A549 (cell line): ENCODE measurements around the gene PMS1. TPM values are rescaled to one million over a fixed set of nuclear protein-coding genes. Genes with fewer than 3 reads are reported as not detected.

Source experiments
- ATAC-seq, 2 experiments: fragments of 200-7000 bp in 1 of 2; fragments of >200 bp in 1 of 2; cut with Nextera tagmentation in 1 of 2; cut with Tn5 transposase in 1 of 2; 3 replicates each; pipeline versions ENCODE4 v1.8.0 to v1.9.1; 2018 to 2020; ENCODE audit warnings: mild to moderate bottlenecking in 1 of 2, moderate library complexity in 1 of 2
- CTCF ChIA-PET: fragments of 300-600 bp; sonication (Branson Sonifier 250); formaldehyde crosslinking; extraction: SDS; loops from one replicate; lab custom pipeline; 2021; ENCODE audit warnings: antibody characterized with exemption, inconsistent platforms; lab: Yijun Ruan, JAX
- POLR2A ChIA-PET: fragments of 350-600 bp; formaldehyde crosslinking; extraction: SDS; loops from one replicate; lab custom pipeline; 2021; ENCODE audit warnings: antibody characterized with exemption, inconsistent platforms; lab: Yijun Ruan, JAX
- DNase-seq, 2 experiments: peaks; one replicate each; pipeline versions ENCODE4 v3.0.0 to v3.0.0-alpha.2; 2011 to 2016; ENCODE audit warnings: low read depth in 1 of 2, low spot score in 1 of 2
- FAIRE-seq: peaks from 2 replicates; lab custom pipeline; 2011; peaks lifted over from hg19 to GRCh38; lab: Jason Lieb, UNC
- H3K27ac ChIP-seq, 2 experiments: fragments of >200 bp; sonication (Bioruptor Twin); formaldehyde crosslinking; 3 replicates each; pipeline ENCODE4 v1.5.1; 2016 to 2017
- H3K4me1 ChIP-seq: fragments of >200 bp; sonication (Bioruptor Twin); formaldehyde crosslinking; 3 replicates; pipeline ENCODE4 v1.6.1; 2016
- H3K4me2 ChIP-seq: fragments of >200 bp; sonication (Bioruptor Twin); formaldehyde crosslinking; 3 replicates; pipeline ENCODE4 v1.6.1; 2016
- H3K4me3 ChIP-seq: fragments of >200 bp; sonication (Bioruptor Twin); formaldehyde crosslinking; 3 replicates; pipeline ENCODE4 v1.5.1; 2016
- H3K9me3 ChIP-seq: fragments of >200 bp; sonication (Bioruptor Twin); formaldehyde crosslinking; 3 replicates; pipeline ENCODE4 v1.6.1; 2016
- BCL3 ChIP-seq: fragments of >200 bp; sonication (Bioruptor Twin); formaldehyde crosslinking; IDR thresholded peaks from 3 replicates; pipeline ENCODE4 v1.6.1; 2016
- BHLHE40 ChIP-seq: IDR thresholded peaks from 2 replicates; pipeline ENCODE4 v1.6.1; 2012; ENCODE audit warnings: low read depth, low read length, inconsistent platforms
- CBX2 ChIP-seq: fragments of 200-600 bp; sonication (generic); IDR thresholded peaks from 2 replicates; pipeline ENCODE4 v1.6.1; 2016; ENCODE audit warnings: low read depth, mild to moderate bottlenecking, borderline replicate concordance
- CHD4 ChIP-seq: fragments of 200-600 bp; sonication (generic); IDR thresholded peaks from 2 replicates; pipeline ENCODE4 v1.6.1; 2016; ENCODE audit warnings: antibody characterized with exemption, mild to moderate bottlenecking, borderline replicate concordance
- EHMT2 ChIP-seq: fragments of 200-600 bp; sonication (generic); IDR thresholded peaks from 2 replicates; pipeline ENCODE4 v1.6.1; 2016; ENCODE audit warnings: antibody characterized with exemption, low read depth, mild to moderate bottlenecking, moderate library complexity
- FOSB ChIP-seq: fragments of 250-450 bp; sonication (Bioruptor Pico); IDR thresholded peaks from 2 replicates; pipeline ENCODE4 v1.5.0; 2020; ENCODE audit warnings: mild to moderate bottlenecking, moderate library complexity
- HES2 ChIP-seq: fragments of >200 bp; sonication (Bioruptor Twin); formaldehyde crosslinking; IDR thresholded peaks from 2 replicates; pipeline ENCODE4 v1.6.1; 2016
- HOXB5 ChIP-seq: fragments of 250-450 bp; sonication (Bioruptor Pico); IDR thresholded peaks from 2 replicates; pipeline ENCODE4 v1.5.0; 2020; ENCODE audit warnings: mild to moderate bottlenecking, moderate library complexity
- NFE2L2 ChIP-seq: fragments of 150-350 bp; conservative IDR thresholded peaks from 2 replicates; pipeline ENCODE4 v1.6.1; 2014; ENCODE audit warnings: low read length
- POLR2A ChIP-seq: IDR thresholded peaks from 2 replicates; pipeline ENCODE4 v1.6.1; 2012; ENCODE audit warnings: mild to moderate bottlenecking, low read length
- RAD21 ChIP-seq, 2 experiments: fragments of >200 bp in 1 of 2; sonication (Bioruptor Twin) in 1 of 2; formaldehyde crosslinking in 1 of 2; IDR thresholded peaks in 1 of 2; conservative IDR thresholded peaks in 1 of 2; 2 replicates in 1 of 2; 3 replicates in 1 of 2; pipeline ENCODE4 v1.6.1; 2012 to 2018; ENCODE audit warnings: inconsistent platforms in 1 of 2
- RCOR1 ChIP-seq: fragments of 150-350 bp; IDR thresholded peaks from 2 replicates; pipeline ENCODE4 v1.6.1; 2014; ENCODE audit warnings: antibody characterized with exemption, low read length, low read depth
- RNF2 ChIP-seq: fragments of 200-600 bp; sonication (generic); IDR thresholded peaks from 2 replicates; pipeline ENCODE4 v1.6.1; 2016; ENCODE audit warnings: low read depth, mild to moderate bottlenecking, antibody characterized with exemption, moderate library complexity, borderline replicate concordance
- SMC3 ChIP-seq: fragments of >200 bp; sonication (Bioruptor Twin); formaldehyde crosslinking; IDR thresholded peaks from 3 replicates; pipeline ENCODE4 v1.6.1; 2018; ENCODE audit warnings: inconsistent platforms
- SREBF2 ChIP-seq: fragments of 450-650 bp; IDR thresholded peaks from 2 replicates; pipeline ENCODE4 v1.6.1; 2014; ENCODE audit warnings: mild to moderate bottlenecking, moderate library complexity
- TP53 ChIP-seq: fragments of 250-450 bp; sonication (Bioruptor Pico); IDR thresholded peaks from 2 replicates; pipeline ENCODE4 v1.5.0; 2021; ENCODE audit warnings: mild to moderate bottlenecking, moderate library complexity
- WGBS: methylation state at CpG from one replicate; pipeline ENCODE4 v1.1.6; 2017; ENCODE audit errors: missing lambda C conversion rate; 5-methylcytosine and 5-hydroxymethylcytosine counted together
- polyA plus RNA-seq, 4 experiments: library from polyadenylated mRNA; depleted of rRNA in 3 of 4; stranded (reverse); fragments of >200 nt; fragmentation: RNase III in 1 of 4; extraction: RNeasy Plus Mini Kit Qiagen cat#74134 plus additional on column Dnase treatment in 1 of 4; gene quantifications; 2 replicates in 3 of 4; 3 replicates in 1 of 4; pipeline ENCODE4 v1.2.3, GENCODE V29; 2011 to 2017
- TF ChIP-seq, protein P1 (sequence below): fragments of 250-450 bp; sonication (Bioruptor Pico); IDR thresholded peaks from 2 replicates; pipeline ENCODE4 v1.5.0; 2020; ENCODE audit warnings: low read depth, mild to moderate bottlenecking, moderate library complexity
- TF ChIP-seq, protein P2 (sequence below): fragments of >200 bp; sonication (Bioruptor Twin); formaldehyde crosslinking; IDR thresholded peaks from 3 replicates; pipeline ENCODE4 v1.5.1; 2016

The PMS1 gene
- polyA plus RNA-seq, 2 of the 4 experiments (the other 2 are of a cell fraction) = 16.1 to 28.9 TPM

DNA sequence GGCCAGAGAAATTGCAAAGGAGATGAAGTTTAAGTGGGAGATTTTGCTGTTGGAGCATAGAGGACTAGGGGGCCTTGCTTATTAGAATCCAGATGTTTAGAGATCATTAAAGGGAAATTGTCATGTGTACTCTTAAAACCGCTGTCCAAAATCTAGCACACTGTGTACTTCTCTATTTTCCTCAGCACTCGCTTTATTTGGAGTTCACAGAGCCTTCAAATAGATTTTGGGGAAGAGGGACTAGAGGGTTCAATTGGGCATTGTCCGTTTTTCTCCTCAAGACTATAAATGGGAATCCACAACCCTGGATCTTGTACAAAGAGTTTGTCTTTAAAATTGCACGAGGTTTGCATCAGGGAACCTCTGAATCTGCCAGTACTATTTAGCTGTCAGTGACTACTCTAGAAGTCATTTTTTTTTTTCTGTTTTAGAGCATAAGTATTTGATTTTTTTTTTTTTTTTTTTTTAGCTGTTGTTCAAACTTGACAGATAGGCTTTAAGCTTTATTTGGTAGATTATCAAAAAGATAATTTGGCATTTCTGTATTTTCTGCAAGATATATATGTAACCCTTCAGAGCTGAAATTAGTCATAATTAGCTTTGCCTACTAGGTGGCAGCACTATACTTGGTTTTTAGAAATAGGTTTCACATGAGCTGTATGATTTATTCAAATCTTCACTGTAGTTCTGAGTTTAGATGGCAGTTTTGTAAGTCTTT is 14.2 kb downstream of the PMS1 start:
- H3K9me3 ChIP-seq = no peaks in the 10 kb centered on the region
- ChIA-PET POLR2A (interaction anchor here (0.6 to 1.0 kb wide), 2 partner anchors 14 to 417 kb away, joined by 3 to 4 read pairs; partner anchors contain the start of genes ORMDL1 and PMS1), CTCF (interaction anchor here (0.7 to 2.7 kb wide), 21 partner anchors 10 to 382 kb away, joined by 3 to 15 read pairs (median 4); a partner anchor contains a TSS)
- peak; percentile 80 for FAIRE-seq
- DNase-seq = peak in 1 of 2 experiments; percentile 47
- peaks cover 33% of the 10 kb centered on the region for H3K4me1 ChIP-seq
- TF ChIP-seq CHD4 (no peak), CBX2 (no peak), SREBF2 (no peak), RAD21 (conservative IDR thresholded peaks at IDR 0.05 in 1 of 2, IDR thresholded peaks at IDR 0.05 in 1 of 2) (peak; percentile 76 to 82), FOSB (CRISPR knock-in tag) (no peak), HOXB5 (CRISPR knock-in tag) (no peak), SMC3 (peak; percentile 81), BHLHE40 (no peak)
- TF ChIP-seq, protein P1, sequence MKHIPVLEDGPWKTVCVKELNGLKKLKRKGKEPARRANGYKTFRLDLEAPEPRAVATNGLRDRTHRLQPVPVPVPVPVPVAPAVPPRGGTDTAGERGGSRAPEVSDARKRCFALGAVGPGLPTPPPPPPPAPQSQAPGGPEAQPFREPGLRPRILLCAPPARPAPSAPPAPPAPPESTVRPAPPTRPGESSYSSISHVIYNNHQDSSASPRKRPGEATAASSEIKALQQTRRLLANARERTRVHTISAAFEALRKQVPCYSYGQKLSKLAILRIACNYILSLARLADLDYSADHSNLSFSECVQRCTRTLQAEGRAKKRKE (CRISPR knock-in tag) = no peak
- TF ChIP-seq, protein P2, sequence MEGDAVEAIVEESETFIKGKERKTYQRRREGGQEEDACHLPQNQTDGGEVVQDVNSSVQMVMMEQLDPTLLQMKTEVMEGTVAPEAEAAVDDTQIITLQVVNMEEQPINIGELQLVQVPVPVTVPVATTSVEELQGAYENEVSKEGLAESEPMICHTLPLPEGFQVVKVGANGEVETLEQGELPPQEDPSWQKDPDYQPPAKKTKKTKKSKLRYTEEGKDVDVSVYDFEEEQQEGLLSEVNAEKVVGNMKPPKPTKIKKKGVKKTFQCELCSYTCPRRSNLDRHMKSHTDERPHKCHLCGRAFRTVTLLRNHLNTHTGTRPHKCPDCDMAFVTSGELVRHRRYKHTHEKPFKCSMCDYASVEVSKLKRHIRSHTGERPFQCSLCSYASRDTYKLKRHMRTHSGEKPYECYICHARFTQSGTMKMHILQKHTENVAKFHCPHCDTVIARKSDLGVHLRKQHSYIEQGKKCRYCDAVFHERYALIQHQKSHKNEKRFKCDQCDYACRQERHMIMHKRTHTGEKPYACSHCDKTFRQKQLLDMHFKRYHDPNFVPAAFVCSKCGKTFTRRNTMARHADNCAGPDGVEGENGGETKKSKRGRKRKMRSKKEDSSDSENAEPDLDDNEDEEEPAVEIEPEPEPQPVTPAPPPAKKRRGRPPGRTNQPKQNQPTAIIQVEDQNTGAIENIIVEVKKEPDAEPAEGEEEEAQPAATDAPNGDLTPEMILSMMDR = peak; percentile 74
- peak; percentile 66 to 88; a peak in 4 of 6 replicates for ATAC-seq
- H3K4me3 ChIP-seq = no peak overlapping the region
- peak overlapping the region in 1 of 2 experiments; percentile 32; a peak in 1 of 6 replicates for H3K27ac ChIP-seq
- no peak overlapping the region for H3K4me2 ChIP-seq
- 72% methylated on average over 4 of the region's 4 CpGs for WGBS

- DNase-seq (no peak), ATAC-seq (no peak), FAIRE-seq (no peak)
- H3K4me3 ChIP-seq = no peak overlapping the region
- peak overlapping the region; percentile 32 to 64; a peak in 3 of 6 replicates for H3K27ac ChIP-seq
- ChIA-PET CTCF (interaction anchor here (0.7 to 2.7 kb wide), 19 partner anchors 10 to 382 kb away, joined by 3 to 15 read pairs (median 4); partner anchors contain the start of gene ANKAR), POLR2A (interaction anchor here (0.6 to 1.0 kb wide), 2 partner anchors 15 to 417 kb away, joined by 3 to 4 read pairs; partner anchors contain the start of genes ORMDL1 and PMS1)
- TF ChIP-seq POLR2A (no peak), RNF2 (no peak), NFE2L2 (no peak), BCL3 (no peak), EHMT2 (no peak), RCOR1 (no peak), HOXB5 (CRISPR knock-in tag) (no peak), HES2 (no peak), TP53 (CRISPR knock-in tag) (no peak), BHLHE40 (no peak)
- TF ChIP-seq, protein P1 (CRISPR knock-in tag) = no peak
- H3K9me3 ChIP-seq = no peaks in the 10 kb centered on the region
- 0 out of 3 replicates have a peak overlapping the region, but pooled peaks have one; percentile 0 for H3K4me2 ChIP-seq
- peaks cover 33% of the 10 kb centered on the region for H3K4me1 ChIP-seq
Observed at GRCh38 chr2:189799030-189799331, 14.7 kb downstream of the PMS1 start.
